ENCODE data around the gene FMO4.
"Not testable (repeated sequence)": the region's sequence is repeated elsewhere in the genome, so short reads cannot be mapped to it uniquely, and the experiment has no call there.

The FMO4 gene

GRCh38 chr1:171335964-171336363 is 22.0 kb downstream of the FMO4 start:
- no peak for DNase-seq (ENCODE audit: low spot score)

GRCh38 chr1:171339345-171339744 is 25.4 kb downstream of the FMO4 start:
- not testable (repeated sequence) for DNase-seq (ENCODE audit: low spot score)

GRCh38 chr1:171343727-171344472 is 29.9 kb downstream of the FMO4 start:
- DNase-seq (ENCODE audit: low spot score), result no peak

- DNase-seq (ENCODE audit: low spot score), result no peak
Measured at GRCh38 chr1:171344473-171344820, 30.5 kb downstream of the FMO4 start.

GRCh38 chr1:171345536-171345935 is 31.6 kb downstream of the FMO4 start:
- no peak for DNase-seq (ENCODE audit: low spot score)

- no peak for DNase-seq (ENCODE audit: low spot score)
Measured at GRCh38 chr1:171346881-171347280, 32.9 kb downstream of the FMO4 start.

GRCh38 chr1:171350594-171350993 is 36.6 kb downstream of the FMO4 start:
- no peak for DNase-seq (ENCODE audit: low spot score)

GRCh38 chr1:171351961-171352360 is 38.0 kb downstream of the FMO4 start:
- no peak for DNase-seq (ENCODE audit: low spot score)

- DNase-seq (ENCODE audit: low spot score), result no peak
Measured at GRCh38 chr1:171352554-171352953, 38.6 kb downstream of the FMO4 start.

- no peak for DNase-seq (ENCODE audit: low spot score)
Measured at GRCh38 chr1:171355727-171356126, 41.7 kb downstream of the FMO4 start.

- DNase-seq (ENCODE audit: low spot score), result no peak
Measured at GRCh38 chr1:171357179-171357578, 43.2 kb downstream of the FMO4 start.

GRCh38 chr1:171359355-171359648 is 45.3 kb downstream of the FMO4 start:
- DNase-seq (ENCODE audit: low spot score), result not testable (repeated sequence)

GRCh38 chr1:171359731-171360527 is 45.9 kb downstream of the FMO4 start:
- DNase-seq (ENCODE audit: low spot score), result not testable (repeated sequence)

GRCh38 chr1:171366085-171366484 is 52.1 kb downstream of the FMO4 start:
- no peak for DNase-seq (ENCODE audit: low spot score)

GRCh38 chr1:171366816-171367215 is 52.8 kb downstream of the FMO4 start:
- no peak for DNase-seq (ENCODE audit: low spot score)

GRCh38 chr1:171367436-171367835 is 53.5 kb downstream of the FMO4 start:
- DNase-seq (ENCODE audit: low spot score), result no peak

GRCh38 chr1:171372418-171373084 is 58.6 kb downstream of the FMO4 start:
- no peak for DNase-seq (ENCODE audit: low spot score)

GRCh38 chr1:171373357-171374122 is 59.6 kb downstream of the FMO4 start:
- DNase-seq (ENCODE audit: low spot score), result not testable (repeated sequence)

- DNase-seq (ENCODE audit: low spot score), result no peak
Measured at GRCh38 chr1:171379846-171380245, 65.9 kb downstream of the FMO4 start.

GRCh38 chr1:171381866-171382210 is 67.9 kb downstream of the FMO4 start:
- no peak for DNase-seq (ENCODE audit: low spot score)

- DNase-seq (ENCODE audit: low spot score), result no peak
Measured at GRCh38 chr1:171384496-171384895, 70.5 kb downstream of the FMO4 start.

GRCh38 chr1:171389171-171389570 is 75.2 kb downstream of the FMO4 start:
- DNase-seq (ENCODE audit: low spot score), result peak; percentile 19
